GM15510 (cell line): ENCODE results near the gene F3.

Source experiments
- POLR2A ChIP-seq: IDR thresholded peaks from 3 replicates; pipeline ENCODE4 v1.6.1; 2011; ENCODE audit warnings: borderline replicate concordance; ENCODE audit not compliant: insufficient read length; ENCODE audit errors: extremely low read depth

F3 gene

DNA sequence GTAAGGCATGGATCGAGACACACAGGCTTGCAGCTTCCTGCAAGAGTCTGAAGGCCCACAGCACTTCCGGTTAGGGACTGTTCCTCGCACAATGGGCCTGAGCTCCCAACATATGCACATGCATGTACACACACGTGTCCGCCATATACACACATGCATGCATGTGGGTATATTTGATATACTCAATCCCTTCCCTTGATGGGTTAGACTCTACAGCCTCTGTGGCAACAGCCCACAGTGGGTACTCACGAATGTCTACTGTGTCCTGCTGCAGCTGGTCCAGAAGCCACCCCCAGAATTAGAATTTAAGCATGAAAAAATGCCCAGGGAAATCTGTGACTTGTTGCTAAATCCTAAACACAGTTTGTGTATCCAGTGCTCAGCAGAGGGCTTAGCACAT lies 9.9 kb downstream of the F3 start:
- TF ChIP-seq POLR2A = no peak

DNA sequence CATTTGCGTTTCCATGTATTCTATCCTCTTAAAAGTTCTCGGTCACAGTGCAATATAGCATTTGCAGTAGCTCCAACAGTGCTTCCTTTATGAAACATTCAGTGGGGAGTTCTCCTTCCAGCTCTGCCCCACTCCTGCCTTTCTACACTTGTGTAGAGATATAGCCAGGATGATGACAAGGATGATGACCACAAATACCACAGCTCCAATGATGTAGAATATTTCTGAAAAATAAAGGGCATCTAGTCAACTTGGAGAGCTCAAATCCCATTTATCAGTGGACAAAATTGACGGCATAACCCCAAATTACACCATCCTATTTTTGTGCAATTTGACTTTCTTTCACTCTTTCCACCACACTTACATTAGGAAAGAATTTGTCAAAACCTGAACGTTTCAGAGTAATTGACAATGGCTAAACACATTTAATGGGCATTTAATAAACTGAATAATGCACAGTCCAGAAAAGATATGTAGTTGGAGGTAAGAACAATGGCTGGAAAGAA lies 11.1 kb downstream of the F3 start:
- no peak for TF ChIP-seq POLR2A

DNA sequence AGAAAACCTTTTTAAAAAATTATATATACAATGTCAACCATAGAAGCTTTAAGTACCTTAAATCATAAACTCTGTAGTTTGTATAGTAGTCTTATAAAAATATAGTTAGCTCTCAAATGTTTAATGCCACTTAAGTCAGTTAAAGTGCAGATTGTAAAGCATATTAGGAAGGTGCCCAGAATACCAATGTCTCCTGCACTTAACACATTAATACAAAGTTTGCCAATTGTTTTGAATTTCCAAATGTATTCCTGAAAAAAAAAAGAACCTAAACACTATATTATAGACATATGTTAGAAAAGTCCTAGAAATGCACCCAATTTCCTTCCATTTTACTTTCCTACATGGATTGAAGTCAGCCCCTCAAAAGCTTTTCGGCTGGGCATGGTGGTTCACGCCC lies 12.1 kb downstream of the F3 start:
- TF ChIP-seq POLR2A = no peak

DNA sequence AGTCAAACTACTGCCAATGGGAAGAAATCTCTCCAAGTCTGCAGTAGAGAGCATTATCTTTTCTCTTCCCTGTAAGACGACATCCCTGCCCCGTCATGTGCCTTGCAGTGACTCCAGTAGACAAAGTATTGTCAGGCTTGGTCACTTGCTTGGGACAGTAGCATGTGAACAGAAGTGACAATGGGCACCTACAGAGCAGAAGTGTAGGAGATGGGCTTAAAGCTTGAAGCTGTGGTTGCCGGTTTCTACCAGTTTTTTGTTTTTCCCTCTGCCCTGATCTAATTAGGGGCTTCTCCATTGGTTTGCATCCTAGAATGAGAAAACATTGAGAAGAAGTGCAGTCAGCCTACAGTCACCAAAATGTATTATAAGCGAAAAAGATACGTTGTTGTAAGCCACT lies 12.7 kb downstream of the F3 start:
- no peak for TF ChIP-seq POLR2A

DNA sequence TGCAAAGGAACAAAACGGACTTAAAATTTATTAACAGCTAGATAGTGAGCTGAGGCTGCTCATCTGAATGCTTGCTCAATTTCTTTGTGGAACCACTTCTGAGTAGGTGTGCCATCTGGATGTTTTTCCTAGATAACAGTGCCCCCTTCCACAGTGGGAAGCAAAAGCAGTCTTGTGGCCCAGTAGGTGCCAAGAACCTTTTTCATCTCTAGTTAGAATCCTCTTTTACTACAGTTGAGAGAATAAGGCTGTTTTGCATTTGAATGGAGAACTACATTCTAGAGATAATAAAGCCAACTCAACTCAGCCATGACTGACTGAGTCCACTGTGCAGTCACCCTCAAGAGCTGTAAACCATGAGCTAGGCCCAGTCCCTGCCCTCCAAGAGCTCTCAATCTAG lies 13.3 kb downstream of the F3 start:
- TF ChIP-seq POLR2A = no peak

DNA sequence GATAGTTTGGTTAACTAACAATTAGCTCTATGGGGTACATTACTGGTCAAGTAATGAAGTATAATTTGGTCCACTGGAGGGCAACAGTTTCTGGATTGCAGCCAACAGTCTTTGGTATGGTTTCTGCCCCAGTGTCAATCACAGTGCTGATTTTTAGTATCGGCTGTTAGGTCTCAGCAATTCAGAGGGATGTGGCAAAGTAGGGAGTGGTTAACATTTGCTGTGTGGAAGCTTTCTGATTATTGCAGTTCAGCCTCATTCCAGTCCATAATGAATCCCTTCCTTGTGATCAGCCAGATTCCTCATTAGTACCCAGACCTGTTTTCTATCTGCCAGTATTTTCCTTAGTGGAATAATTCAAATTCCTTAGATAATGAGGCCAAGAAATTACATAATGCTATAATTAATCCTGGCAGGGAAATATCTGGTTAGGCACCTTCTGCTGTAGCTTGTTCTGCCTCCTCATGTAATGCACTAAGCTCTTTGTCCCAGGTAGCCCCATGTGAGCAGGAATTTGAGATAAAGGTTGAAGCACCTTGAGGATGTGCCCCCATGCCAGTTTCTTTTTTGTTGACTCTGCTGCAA lies 14.0 kb downstream of the F3 start:
- no peak for TF ChIP-seq POLR2A

DNA sequence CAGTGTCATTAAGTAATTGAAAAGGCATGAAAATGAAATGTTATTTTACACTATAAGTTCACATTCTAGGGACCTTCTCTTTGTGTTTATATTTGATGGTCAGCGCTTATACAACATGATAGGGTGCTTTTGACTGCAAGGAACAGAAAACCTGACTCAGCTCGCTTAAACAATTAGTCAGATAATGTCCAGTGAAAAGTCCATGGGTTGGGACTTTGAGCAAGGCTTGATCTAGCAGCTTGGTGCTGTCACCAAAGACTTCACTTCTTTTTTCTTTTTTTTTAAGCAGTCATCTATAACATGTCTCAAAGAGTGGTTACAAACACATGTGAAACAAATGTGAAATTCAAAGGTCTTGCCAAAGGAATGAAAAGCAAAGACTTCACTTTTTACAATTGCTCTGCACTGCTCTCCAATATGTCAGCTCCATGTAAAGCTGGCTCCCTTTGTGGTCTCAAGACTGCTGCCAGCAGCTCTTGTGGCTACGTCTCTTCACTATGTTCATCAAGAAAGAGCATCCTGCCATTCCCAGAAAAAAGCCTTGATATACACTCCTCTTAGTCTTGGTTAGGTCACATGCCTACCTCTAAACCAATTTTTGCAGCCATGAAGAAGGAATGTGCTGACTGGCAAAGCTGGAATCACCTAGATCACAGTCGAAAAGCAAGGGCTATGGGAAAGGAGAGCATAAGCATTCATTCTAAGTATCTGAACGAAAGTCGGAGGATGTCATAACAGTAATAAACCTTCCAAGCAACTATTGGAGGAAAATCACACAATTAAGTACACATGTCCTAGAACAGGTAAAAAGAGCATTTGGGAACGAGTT lies 15.2 kb downstream of the F3 start:
- TF ChIP-seq POLR2A = no peak

DNA sequence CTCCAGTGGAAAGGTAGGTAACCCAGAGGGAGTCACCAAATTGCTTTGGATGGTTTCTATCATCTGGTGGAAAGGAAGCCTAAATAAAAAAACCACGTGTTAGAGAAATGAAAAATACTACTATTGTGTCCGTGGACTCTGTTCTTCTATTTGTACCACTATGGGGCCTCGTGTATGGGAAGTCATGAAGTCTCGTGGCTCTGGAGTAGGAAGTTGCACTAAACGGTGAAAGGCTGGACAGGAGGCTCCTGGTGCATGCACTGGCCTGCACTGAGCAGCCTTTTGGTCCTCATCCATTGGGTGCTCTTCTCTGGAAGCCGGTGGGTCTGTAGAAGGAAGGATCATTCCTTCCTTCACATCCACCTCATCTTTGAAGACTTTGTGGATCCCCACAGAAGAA lies 17.0 kb downstream of the F3 start:
- no peak for TF ChIP-seq POLR2A

DNA sequence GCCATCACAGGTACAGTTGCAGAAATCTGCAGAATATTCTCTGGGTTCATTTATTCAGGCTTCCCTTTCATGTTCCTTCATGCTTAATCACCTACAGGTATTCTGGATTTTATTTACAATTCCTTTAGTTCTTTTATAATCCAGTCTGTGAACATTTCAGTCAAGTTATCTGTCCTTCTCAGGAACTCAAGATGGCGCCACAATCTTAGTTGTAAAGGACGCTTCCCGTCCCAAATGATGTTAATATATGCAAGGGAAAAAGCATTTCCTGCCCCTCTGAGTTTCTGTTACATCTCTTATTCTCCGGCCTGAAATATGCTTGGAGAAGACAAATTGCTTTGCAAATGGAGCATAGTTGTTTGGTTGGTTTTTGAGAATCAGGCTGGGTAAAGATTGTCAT lies 19.3 kb downstream of the F3 start:
- TF ChIP-seq POLR2A = no peak

DNA sequence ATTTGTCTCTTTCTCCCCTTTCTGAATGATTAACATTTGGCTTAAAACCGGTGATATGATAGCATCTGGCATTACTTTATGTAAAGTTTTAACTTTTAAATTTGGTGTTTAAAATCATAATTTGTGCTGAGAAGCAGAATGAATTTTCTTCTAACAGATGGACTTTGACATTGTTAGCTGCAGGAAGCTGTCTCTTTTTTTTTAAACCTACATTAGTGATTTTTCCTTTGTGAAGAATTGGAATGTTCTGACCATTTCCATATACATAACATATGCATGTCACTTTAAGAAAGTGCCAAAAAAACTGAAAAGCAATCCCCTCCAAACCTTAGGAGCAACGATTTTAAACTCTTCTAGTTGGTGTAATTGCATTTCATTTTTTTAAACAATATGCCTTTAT lies 22.2 kb downstream of the F3 start:
- no peak for TF ChIP-seq POLR2A

DNA sequence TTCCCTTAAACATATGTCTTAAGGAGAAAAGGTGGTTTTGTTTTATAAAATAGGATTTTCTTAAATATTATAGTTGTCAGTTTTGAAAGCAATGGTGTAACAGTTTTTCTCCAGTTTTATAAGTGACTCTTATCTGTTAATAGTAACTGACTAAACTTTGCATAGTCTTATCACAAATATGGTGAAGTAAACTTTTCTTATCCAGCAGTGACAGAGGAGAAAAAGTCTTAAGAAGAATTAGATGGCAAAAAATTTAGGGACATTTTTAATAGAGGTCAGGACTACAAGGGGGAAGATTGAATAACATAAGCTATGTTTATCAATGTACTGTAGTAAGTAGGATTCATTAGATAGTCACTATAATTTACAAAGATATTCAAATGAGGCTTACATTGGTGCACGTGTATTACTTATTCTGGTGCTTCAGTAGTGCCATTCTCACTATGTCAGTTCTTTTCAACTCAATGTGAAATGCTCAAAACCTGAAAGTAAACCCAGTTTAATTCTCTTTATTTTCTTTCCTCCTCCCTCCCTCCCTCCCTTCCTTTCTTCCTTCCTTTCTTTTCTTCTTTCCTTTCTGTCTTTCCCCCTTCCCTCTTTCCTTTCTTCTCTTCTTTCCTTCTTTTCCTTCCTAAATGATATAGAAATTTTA lies 26.1 kb downstream of the F3 start:
- no peak for TF ChIP-seq POLR2A

DNA sequence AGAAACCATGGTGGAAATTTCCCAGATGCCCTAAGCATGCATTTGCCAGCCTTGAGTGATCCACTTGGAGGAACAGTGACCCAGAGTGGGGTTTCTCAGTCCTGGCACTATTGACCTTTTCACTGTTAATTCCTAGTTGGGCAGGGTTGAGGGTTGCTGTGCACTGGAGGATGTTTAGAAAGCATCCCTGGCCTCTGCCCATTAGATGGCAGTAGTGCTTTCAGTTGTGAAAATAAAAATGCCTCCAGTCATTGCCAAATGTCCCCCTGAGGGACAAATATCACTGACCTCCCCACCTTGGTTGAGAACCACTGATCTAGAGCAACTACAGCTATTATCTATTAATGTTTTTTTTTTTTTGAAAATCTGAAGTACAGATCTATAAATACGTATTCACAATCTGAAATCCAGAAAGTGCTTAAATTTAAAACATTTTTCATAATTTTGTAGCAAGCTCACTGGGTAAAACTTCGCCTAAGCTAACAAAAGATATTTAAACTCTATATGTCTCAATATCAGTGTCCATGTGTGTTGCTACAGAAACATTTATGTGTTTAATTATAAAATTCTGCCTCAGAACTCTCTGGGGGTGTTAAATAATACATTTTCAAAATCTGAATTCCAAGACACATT lies 27.3 kb downstream of the F3 start:
- TF ChIP-seq POLR2A = no peak

DNA sequence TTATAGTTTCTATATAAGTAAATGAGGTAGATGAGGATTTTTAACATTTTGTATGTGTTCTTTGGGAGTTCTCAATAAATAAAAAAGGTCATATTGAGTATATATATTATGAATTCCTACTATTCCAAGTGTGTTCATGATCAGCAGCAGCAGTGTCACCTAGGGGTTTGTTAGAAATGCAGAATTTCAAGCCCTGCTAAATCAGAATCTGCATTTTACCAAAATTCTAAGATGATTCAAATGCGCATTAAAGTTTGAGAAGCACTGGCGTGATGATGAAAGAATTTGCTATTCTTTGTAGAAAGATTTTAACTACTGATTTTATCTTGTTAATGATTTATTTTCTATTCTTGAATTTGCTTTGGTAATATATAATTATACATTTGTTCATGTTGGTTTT lies 28.7 kb downstream of the F3 start:
- no peak for TF ChIP-seq POLR2A

DNA sequence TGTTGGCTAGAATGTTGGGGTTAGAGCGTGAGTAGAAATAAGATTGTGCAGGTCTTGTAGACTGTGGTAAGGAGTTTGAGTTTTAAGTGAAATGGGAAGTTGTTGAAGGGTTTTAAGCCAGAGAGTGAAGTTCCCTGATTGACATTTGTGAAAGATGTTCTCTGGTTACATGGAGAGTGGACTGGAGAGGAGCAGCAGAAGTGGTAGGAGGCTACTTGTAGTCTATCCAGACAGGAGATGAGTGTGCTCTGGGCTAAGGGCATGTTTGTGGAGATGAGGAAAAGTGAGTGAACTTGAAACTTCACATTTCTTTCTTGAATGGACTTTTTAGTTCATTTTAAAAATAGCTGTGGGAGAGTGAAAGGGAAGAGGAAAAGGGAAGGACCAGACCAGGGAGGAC lies 37.0 kb downstream of the F3 start:
- no peak for TF ChIP-seq POLR2A

DNA sequence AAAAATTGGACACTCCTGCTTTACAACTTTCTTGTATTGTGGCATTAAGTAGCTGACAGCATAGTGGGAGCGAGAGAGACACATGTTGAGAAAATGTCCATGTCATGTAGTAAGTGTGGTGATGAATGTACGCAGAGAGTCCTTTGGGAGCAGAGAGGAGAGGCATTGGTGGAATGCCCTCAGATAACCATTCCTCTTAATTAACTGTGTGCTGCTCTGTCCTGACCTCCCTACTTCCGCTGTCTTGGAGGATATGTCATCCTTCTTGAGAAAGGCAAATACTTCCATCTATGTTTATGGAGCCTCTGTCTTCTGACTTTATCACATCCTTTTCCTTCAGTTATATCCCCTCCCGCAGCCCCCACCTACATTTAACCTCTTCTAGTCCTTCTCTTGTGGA lies 38.4 kb downstream of the F3 start:
- TF ChIP-seq POLR2A = no peak
